Hepatocyte (in vitro differentiated cells): ENCODE results near the gene PRKD3. TPM values are rescaled to one million over a fixed set of nuclear protein-coding genes. Genes with fewer than 3 reads are reported as not detected.

Experiments
- DNase-seq: peaks from one replicate; pipeline ENCODE4 v3.0.0-alpha.2; 2016; ENCODE audit warnings: low spot score
- H2AFZ ChIP-seq: fragments of 200-600 bp; sonication (generic); 2 replicates; pipeline ENCODE4 v1.6.0; 2016; ENCODE audit warnings: antibody characterized with exemption, mild to moderate bottlenecking
- H3K27ac ChIP-seq: fragments of 200-600 bp; sonication (generic); 2 replicates; pipeline ENCODE4 v1.5.1; 2016; ENCODE audit warnings: mild to moderate bottlenecking
- H3K27me3 ChIP-seq: fragments of 200-600 bp; sonication (generic); 2 replicates; pipeline ENCODE4 v1.6.1; 2016
- H3K36me3 ChIP-seq: fragments of 200-600 bp; sonication (generic); replicated peaks from 2 replicates; pipeline ENCODE4 v1.5.1; 2016; ENCODE audit warnings: low read depth; ENCODE audit not compliant: insufficient read depth
- H3K4me1 ChIP-seq: fragments of 200-600 bp; sonication (generic); 2 replicates; pipeline ENCODE4 v1.5.1; 2016; ENCODE audit warnings: mild to moderate bottlenecking, moderate library complexity; ENCODE audit not compliant: insufficient read depth
- H3K4me2 ChIP-seq: fragments of 200-600 bp; sonication (generic); 2 replicates; pipeline ENCODE4 v1.6.0; 2016
- H3K4me3 ChIP-seq: fragments of 200-600 bp; sonication (generic); 2 replicates; pipeline ENCODE4 v1.5.1; 2016; ENCODE audit warnings: mild to moderate bottlenecking
- H3K79me2 ChIP-seq: fragments of 200-600 bp; sonication (generic); 2 replicates; pipeline ENCODE4 v1.6.0; 2017; ENCODE audit warnings: mild to moderate bottlenecking
- H3K9me2 ChIP-seq: fragments of 200-600 bp; sonication (generic); replicated peaks from 2 replicates; pipeline ENCODE4 v1.6.0; 2017; ENCODE audit warnings: mild to moderate bottlenecking; ENCODE audit not compliant: insufficient read depth
- H3K9me3 ChIP-seq: fragments of 200-600 bp; sonication (generic); 2 replicates; pipeline ENCODE4 v1.5.1; 2016; ENCODE audit warnings: low read depth, mild to moderate bottlenecking
- H4K20me1 ChIP-seq: fragments of 200-600 bp; sonication (generic); 2 replicates; pipeline ENCODE4 v1.6.0; 2016; ENCODE audit warnings: mild to moderate bottlenecking; ENCODE audit not compliant: insufficient read depth, poor library complexity, severe bottlenecking
- CTCF ChIP-seq: fragments of 200-600 bp; sonication (generic); IDR thresholded peaks from 2 replicates; pipeline ENCODE4 v1.5.1; 2016; ENCODE audit warnings: antibody characterized with exemption, mild to moderate bottlenecking; ENCODE audit not compliant: poor library complexity
- EZH2 ChIP-seq: fragments of 200-600 bp; sonication (generic); IDR thresholded peaks from 2 replicates; pipeline ENCODE4 v1.6.1; 2016; ENCODE audit warnings: antibody characterized with exemption, mild to moderate bottlenecking, borderline replicate concordance
- EZH2phosphoT487 ChIP-seq: fragments of 200-600 bp; sonication (generic); IDR thresholded peaks from one replicate; pipeline ENCODE4 v1.6.1; 2018; ENCODE audit warnings: antibody characterized with exemption, mild to moderate bottlenecking, low read depth, moderate library complexity; ENCODE audit not compliant: unreplicated experiment, severe bottlenecking
- WGBS: methylation state at CpG from one replicate; pipeline ENCODE4 v1.1.6; 2016; ENCODE audit warnings: low lambda C conversion rate; ENCODE audit errors: missing lambda C conversion rate; 5-methylcytosine and 5-hydroxymethylcytosine counted together
- polyA plus RNA-seq: library from polyadenylated mRNA; unstranded; fragments of >200 nt; fragmentation: Nextera tagmentation; extraction: Ambion mirVana; gene quantifications from 2 replicates; pipeline ENCODE4 v1.2.1, GENCODE V29; 2016
- total RNA-seq: library from RNA; depleted of rRNA; stranded (reverse); fragments of >200 nt; gene quantifications from 2 replicates; pipeline ENCODE4 v1.2.3, GENCODE V29; 2014

The PRKD3 gene
- total and polyA plus RNA-seq, 2 experiments from 2014 or later = 17.3 to 35.9 TPM

GRCh38 chr2:37342591-37343220 is 18.1 kb upstream of the PRKD3 start:
- Histone ChIP-seq H3K9me2 (no peaks in the 10 kb centered on the region), H3K27me3 (no peaks in the 10 kb centered on the region), H3K4me2 (no peak overlapping the region), H2AFZ (no peak overlapping the region), H4K20me1 (no peaks in the 10 kb centered on the region), H3K4me1 (peaks cover 5% of the 10 kb centered on the region), H3K4me3 (no peak overlapping the region), H3K79me2 (no peaks in the 10 kb centered on the region), H3K9me3 (no peaks in the 10 kb centered on the region), H3K36me3 (no peaks in the 10 kb centered on the region), H3K27ac (no peak overlapping the region)
- no peak for TF ChIP-seq EZH2phosphoT487
- no peak for TF ChIP-seq CTCF
- no peak for TF ChIP-seq EZH2
- DNase-seq = no peak
- WGBS = 86% methylated on average over 7 of the region's 7 CpGs

- Histone ChIP-seq H3K4me1 (peaks cover 5% of the 10 kb centered on the region), H3K36me3 (no peaks in the 10 kb centered on the region), H3K9me2 (no peaks in the 10 kb centered on the region), H3K9me3 (no peaks in the 10 kb centered on the region), H3K4me3 (no peak overlapping the region), H2AFZ (no peak overlapping the region), H3K27ac (no peak overlapping the region), H3K4me2 (no peak overlapping the region), H4K20me1 (no peaks in the 10 kb centered on the region), H3K79me2 (no peaks in the 10 kb centered on the region), H3K27me3 (no peaks in the 10 kb centered on the region)
- no peak for DNase-seq
- TF ChIP-seq CTCF = no peak
- TF ChIP-seq EZH2phosphoT487 = no peak
- TF ChIP-seq EZH2 = no peak
- WGBS = 80% methylated on average over 3 of the region's 3 CpGs
Measured at GRCh38 chr2:37340637-37341036, 16.0 kb upstream of the PRKD3 start.

- Histone ChIP-seq H3K4me2 (no peak overlapping the region), H3K79me2 (no peaks in the 10 kb centered on the region), H4K20me1 (no peaks in the 10 kb centered on the region), H3K4me1 (peaks cover 3% of the 10 kb centered on the region), H3K27me3 (no peaks in the 10 kb centered on the region), H3K9me2 (no peaks in the 10 kb centered on the region), H2AFZ (no peak overlapping the region), H3K27ac (no peak overlapping the region), H3K36me3 (no peaks in the 10 kb centered on the region), H3K9me3 (no peaks in the 10 kb centered on the region), H3K4me3 (no peak overlapping the region)
- DNase-seq = no peak
- WGBS = 73% methylated on average over 4 of the region's 4 CpGs
- TF ChIP-seq EZH2 = no peak
- TF ChIP-seq EZH2phosphoT487 = no peak
- no peak for TF ChIP-seq CTCF
Measured at GRCh38 chr2:37338933-37339332, 14.3 kb upstream of the PRKD3 start.
